Measurements from ENCODE around the gene HRK.

- TF ChIP-seq, protein P1, sequence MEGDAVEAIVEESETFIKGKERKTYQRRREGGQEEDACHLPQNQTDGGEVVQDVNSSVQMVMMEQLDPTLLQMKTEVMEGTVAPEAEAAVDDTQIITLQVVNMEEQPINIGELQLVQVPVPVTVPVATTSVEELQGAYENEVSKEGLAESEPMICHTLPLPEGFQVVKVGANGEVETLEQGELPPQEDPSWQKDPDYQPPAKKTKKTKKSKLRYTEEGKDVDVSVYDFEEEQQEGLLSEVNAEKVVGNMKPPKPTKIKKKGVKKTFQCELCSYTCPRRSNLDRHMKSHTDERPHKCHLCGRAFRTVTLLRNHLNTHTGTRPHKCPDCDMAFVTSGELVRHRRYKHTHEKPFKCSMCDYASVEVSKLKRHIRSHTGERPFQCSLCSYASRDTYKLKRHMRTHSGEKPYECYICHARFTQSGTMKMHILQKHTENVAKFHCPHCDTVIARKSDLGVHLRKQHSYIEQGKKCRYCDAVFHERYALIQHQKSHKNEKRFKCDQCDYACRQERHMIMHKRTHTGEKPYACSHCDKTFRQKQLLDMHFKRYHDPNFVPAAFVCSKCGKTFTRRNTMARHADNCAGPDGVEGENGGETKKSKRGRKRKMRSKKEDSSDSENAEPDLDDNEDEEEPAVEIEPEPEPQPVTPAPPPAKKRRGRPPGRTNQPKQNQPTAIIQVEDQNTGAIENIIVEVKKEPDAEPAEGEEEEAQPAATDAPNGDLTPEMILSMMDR (conservative IDR thresholded peaks at IDR 0.05): no peak
- TF ChIP-seq ZFX (IDR thresholded peaks at IDR 0.05): no peak
Measured at GRCh38 chr12:116832353-116832752, 48.9 kb downstream of the HRK start.

Data from C4-2B (cell line).